Transverse colon (tissue), 4 donors: ENCODE results near the gene PLXDC2.

ENCODE experiments used
- CTCF ChIP-seq, 5 experiments: fragments of 200-600 bp in 3 of 5; fragments of 450-650 bp in 2 of 5; sonication (generic) in 3 of 5; IDR thresholded peaks; 1 replicate in 2 of 5; 2 replicates in 3 of 5; pipeline ENCODE4 v1.5.1; 2016 to 2017; ENCODE audit warnings: antibody characterized with exemption in 5 of 5, inconsistent platforms in 3 of 5, mild to moderate bottlenecking in 2 of 5, moderate library complexity in 1 of 5
- EP300 ChIP-seq: sonication (generic); formaldehyde crosslinking; IDR thresholded peaks from one replicate; pipeline ENCODE4 v1.6.1; 2017; ENCODE audit warnings: antibody characterized with exemption, low read depth
- POLR2A ChIP-seq: fragments of 450-650 bp; IDR thresholded peaks from one replicate; pipeline ENCODE4 v1.6.1; 2016; ENCODE audit warnings: antibody characterized with exemption, mild to moderate bottlenecking, moderate library complexity
- POLR2AphosphoS5 ChIP-seq, 3 donors: sonication (generic); formaldehyde crosslinking; IDR thresholded peaks; one replicate each; pipeline ENCODE4 v1.6.1; 2016; ENCODE audit warnings: antibody characterized with exemption in 3 of 3

GRCh38 chr10:20105931-20106330, 289.7 kb downstream of the PLXDC2 start:
- TF ChIP-seq POLR2AphosphoS5 (IDR thresholded peaks at IDR 0.05) (no peak), EP300 (no peak), CTCF (IDR thresholded peaks at IDR 0.05) (no peak), POLR2A (no peak)
